Cerebellar nuclear complex (tissue), 1 donor: Measurements from ENCODE around the gene FBH1.
"Not testable (repeated sequence)": the region's sequence is repeated elsewhere in the genome, so short reads cannot be mapped to it uniquely, and the experiment has no call there.

Source experiments
- DNase-seq, 2 experiments: peaks; one replicate each; lab custom pipeline; 2025; lab: John Stamatoyannopoulos, UW

FBH1 gene

GRCh38 chr10:5960070-5960972, 70.3 kb downstream of the FBH1 start:
- DNase-seq: no peak

GRCh38 chr10:5960973-5961275, 70.9 kb downstream of the FBH1 start:
- DNase-seq: not testable (repeated sequence)

- DNase-seq: no peak
Measured at GRCh38 chr10:5961405-5962100, 71.5 kb downstream of the FBH1 start.

- not testable (repeated sequence) for DNase-seq
Measured at GRCh38 chr10:5962358-5962940, 72.4 kb downstream of the FBH1 start.

GRCh38 chr10:5963071-5963470, 73.0 kb downstream of the FBH1 start:
- DNase-seq: no peak

- DNase-seq: no peak
Measured at GRCh38 chr10:5963591-5963990, 73.5 kb downstream of the FBH1 start.

GRCh38 chr10:5964736-5965135, 74.7 kb downstream of the FBH1 start:
- no peak for DNase-seq

GRCh38 chr10:5965266-5965665, 75.2 kb downstream of the FBH1 start:
- DNase-seq: no peak

- no peak for DNase-seq
Measured at GRCh38 chr10:5968037-5968680, 78.1 kb downstream of the FBH1 start.

- no peak for DNase-seq
Measured at GRCh38 chr10:5968681-5969453, 78.8 kb downstream of the FBH1 start.

GRCh38 chr10:5970066-5970465, 80.0 kb downstream of the FBH1 start:
- no peak for DNase-seq

GRCh38 chr10:5970527-5970926, 80.5 kb downstream of the FBH1 start:
- DNase-seq: no peak

GRCh38 chr10:5971315-5971832, 81.3 kb downstream of the FBH1 start:
- no peak for DNase-seq

- no peak for DNase-seq
Measured at GRCh38 chr10:5971886-5972285, 81.8 kb downstream of the FBH1 start.

GRCh38 chr10:5973069-5973468, 83.0 kb downstream of the FBH1 start:
- DNase-seq: no peak

- DNase-seq: no peak
Measured at GRCh38 chr10:5975641-5976473, 85.8 kb downstream of the FBH1 start.

- DNase-seq: no peak
Measured at GRCh38 chr10:5976512-5977470, 86.7 kb downstream of the FBH1 start.

GRCh38 chr10:5977471-5978229, 87.6 kb downstream of the FBH1 start, which contains the start of gene IL15RA:
Gene IL15RA, minus strand, starts transcription at chr10:5977543. Its CDS starts 51 bp downstream, at chr10:5977492.
- no peak for DNase-seq

GRCh38 chr10:5978230-5978489, 88.1 kb downstream of the FBH1 start:
- DNase-seq: no peak
